ENCODE results near the gene RABGEF1. TPM values are rescaled to one million over a fixed set of nuclear protein-coding genes. Genes with fewer than 3 reads are reported as not detected.
A peak's percentile ranks its signal among the peaks of the same experiment; 100 is the strongest.
"Not testable (repeated sequence)": the region's sequence is repeated elsewhere in the genome, so short reads cannot be mapped to it uniquely, and the experiment has no call there.

Gene RABGEF1
- total RNA-seq, 1 donor from 2014 or later = 36.5 TPM

GRCh38 chr7:66739477-66739876 is 1.1 kb upstream of the RABGEF1 start:
- peaks cover 9% of the 10 kb centered on the region for H3K27me3 Mint-ChIP-seq (ENCODE audit: insufficient read depth, low read depth)
- Histone ChIP-seq H3F3A (ENCODE audit: low read depth) (peaks cover 13% of the 10 kb centered on the region), H4K20me1 (ENCODE audit: low read depth) (peaks cover 19% of the 10 kb centered on the region), H3K9me3 (ENCODE audit: low read depth) (peaks cover 3% of the 10 kb centered on the region), H3K4me2 (peak overlapping the region; percentile 84), H3K79me2 (ENCODE audit: low read depth) (peaks cover 47% of the 10 kb centered on the region), H3K9ac (no peak overlapping the region), H2AFZ (replicated peaks) (no peak overlapping the region), H3K4me3 (peak overlapping the region; percentile 90), H3K27ac (no peak overlapping the region), H3K4me1 (peaks cover 3% of the 10 kb centered on the region), H3K27me3 (no peaks in the 10 kb centered on the region), H3K36me3 (no peaks in the 10 kb centered on the region)
- peaks cover 13% of the 10 kb centered on the region for H3K4me1 Mint-ChIP-seq
- H3K27ac Mint-ChIP-seq = no peak overlapping the region
- peak overlapping the region; percentile 93 for H3K4me3 Mint-ChIP-seq
- no peak for DNase-seq (ENCODE audit: low spot score)
- peaks cover 12% of the 10 kb centered on the region for H3K9me3 Mint-ChIP-seq
- peaks cover 27% of the 10 kb centered on the region for H3K36me3 Mint-ChIP-seq
- no peak for TF ChIP-seq CTCF (IDR thresholded peaks at IDR 0.05)
- no peak for TF ChIP-seq EZH2phosphoT487 (IDR thresholded peaks at IDR 0.05)
- no peak for TF ChIP-seq EZH2 (IDR thresholded peaks at IDR 0.05)

- Mint-ChIP-seq H3K9me3 (peaks cover 12% of the 10 kb centered on the region), H3K4me1 (peaks cover 13% of the 10 kb centered on the region), H3K27ac (peak overlapping the region; percentile 74), H3K4me3 (peak overlapping the region; percentile 93), H3K36me3 (peaks cover 24% of the 10 kb centered on the region), H3K27me3 (ENCODE audit: insufficient read depth, low read depth) (peaks cover 9% of the 10 kb centered on the region)
- H3K4me2 ChIP-seq = peak overlapping the region; percentile 84
- peak overlapping the region; percentile 86 for H3K27ac ChIP-seq
- peaks cover 3% of the 10 kb centered on the region for H3K4me1 ChIP-seq
- H3K79me2 ChIP-seq (ENCODE audit: low read depth) = peaks cover 51% of the 10 kb centered on the region
- H3K36me3 ChIP-seq = no peaks in the 10 kb centered on the region
- H3K9me3 ChIP-seq (ENCODE audit: low read depth) = peaks cover 3% of the 10 kb centered on the region
- H3K4me3 ChIP-seq = peak overlapping the region; percentile 90
- H3K9ac ChIP-seq = peak overlapping the region; percentile 27
- peaks cover 13% of the 10 kb centered on the region for H3F3A ChIP-seq (ENCODE audit: low read depth)
- H2AFZ ChIP-seq (replicated peaks) = peak overlapping the region; percentile 77
- no peaks in the 10 kb centered on the region for H3K27me3 ChIP-seq
- TF ChIP-seq CTCF (IDR thresholded peaks at IDR 0.05) (no peak), EZH2phosphoT487 (IDR thresholded peaks at IDR 0.05) (no peak), EZH2 (IDR thresholded peaks at IDR 0.05) (no peak)
- peaks cover 19% of the 10 kb centered on the region for H4K20me1 ChIP-seq (ENCODE audit: low read depth)
- no peak for DNase-seq (ENCODE audit: low spot score)
Observed at GRCh38 chr7:66739953-66740301, 606 bp upstream of the RABGEF1 start.

GRCh38 chr7:66740980-66741709 is 612 bp downstream of the RABGEF1 start:
- Mint-ChIP-seq H3K4me1 (peaks cover 13% of the 10 kb centered on the region), H3K27ac (peak overlapping the region; percentile 46), H3K4me3 (peak overlapping the region; percentile 93), H3K36me3 (peaks cover 12% of the 10 kb centered on the region)
- Histone ChIP-seq H3K27ac (peak overlapping the region; percentile 86), H3K9ac (peak overlapping the region; percentile 80), H3K79me2 (ENCODE audit: low read depth) (peaks cover 63% of the 10 kb centered on the region), H3K4me3 (peak overlapping the region; percentile 90), H2AFZ (replicated peaks) (peak overlapping the region; percentile 44), H3K4me2 (peak overlapping the region; percentile 84), H3F3A (ENCODE audit: low read depth) (peaks cover 13% of the 10 kb centered on the region), H4K20me1 (ENCODE audit: low read depth) (peaks cover 23% of the 10 kb centered on the region)
- DNase-seq (ENCODE audit: low spot score) = peak; percentile 86
- not testable (repeated sequence) for H3K36me3 ChIP-seq; H3K27me3 ChIP-seq; H3K9me3 Mint-ChIP-seq; H3K9me3 ChIP-seq (ENCODE audit: low read depth); H3K4me1 ChIP-seq; H3K27me3 Mint-ChIP-seq (ENCODE audit: insufficient read depth, low read depth)
- TF ChIP-seq EZH2 (IDR thresholded peaks at IDR 0.05) = peak; percentile 44

- H2AFZ ChIP-seq (replicated peaks) = no peak overlapping the region
- no peaks in the 10 kb centered on the region for H3K9me3 Mint-ChIP-seq
- TF ChIP-seq CTCF (IDR thresholded peaks at IDR 0.05) = no peak
- TF ChIP-seq EZH2 (IDR thresholded peaks at IDR 0.05) = no peak
- TF ChIP-seq EZH2phosphoT487 (IDR thresholded peaks at IDR 0.05) = no peak
- H3K4me2 ChIP-seq = peak overlapping the region; percentile 84
- no peak overlapping the region for H3K27ac Mint-ChIP-seq
- peaks cover 13% of the 10 kb centered on the region for H3F3A ChIP-seq (ENCODE audit: low read depth)
- H3K27me3 ChIP-seq = no peaks in the 10 kb centered on the region
- peaks cover 25% of the 10 kb centered on the region for H4K20me1 ChIP-seq (ENCODE audit: low read depth)
- H3K27ac ChIP-seq = no peak overlapping the region
- peaks cover 9% of the 10 kb centered on the region for H3K36me3 Mint-ChIP-seq
- H3K4me1 Mint-ChIP-seq = peaks cover 13% of the 10 kb centered on the region
- peaks cover 3% of the 10 kb centered on the region for H3K27me3 Mint-ChIP-seq (ENCODE audit: insufficient read depth, low read depth)
- no peaks in the 10 kb centered on the region for H3K36me3 ChIP-seq
- H3K9ac ChIP-seq = peak overlapping the region; percentile 80
- H3K4me1 ChIP-seq = peaks cover 3% of the 10 kb centered on the region
- peak; percentile 41 for DNase-seq (ENCODE audit: low spot score)
- H3K4me3 ChIP-seq = peak overlapping the region; percentile 90
- H3K9me3 ChIP-seq (ENCODE audit: low read depth) = no peaks in the 10 kb centered on the region
- H3K79me2 ChIP-seq (ENCODE audit: low read depth) = peaks cover 68% of the 10 kb centered on the region
- peak overlapping the region; percentile 93 for H3K4me3 Mint-ChIP-seq
Observed at GRCh38 chr7:66741710-66742049, 1.1 kb downstream of the RABGEF1 start.

- not testable (repeated sequence) for H3K27ac ChIP-seq; H3K27me3 Mint-ChIP-seq (ENCODE audit: insufficient read depth, low read depth); H3K9me3 Mint-ChIP-seq; H3K36me3 ChIP-seq; DNase-seq (ENCODE audit: low spot score); H3K9me3 ChIP-seq (ENCODE audit: low read depth); H2AFZ ChIP-seq (replicated peaks); H3K36me3 Mint-ChIP-seq; H3K4me3 ChIP-seq; H3K4me2 ChIP-seq; H3K27ac Mint-ChIP-seq; H3K9ac ChIP-seq; H3K27me3 ChIP-seq; H3K4me1 ChIP-seq
- peaks cover 17% of the 10 kb centered on the region for H3K4me1 Mint-ChIP-seq
- Histone ChIP-seq H3F3A (ENCODE audit: low read depth) (peaks cover 13% of the 10 kb centered on the region), H3K79me2 (ENCODE audit: low read depth) (peaks cover 74% of the 10 kb centered on the region), H4K20me1 (ENCODE audit: low read depth) (peaks cover 27% of the 10 kb centered on the region)
- peak overlapping the region; percentile 93 for H3K4me3 Mint-ChIP-seq
Observed at GRCh38 chr7:66742298-66742697, 1.8 kb downstream of the RABGEF1 start.

All from neural progenitor cell (in vitro differentiated cells).